ENCODE measurements around the gene YIF1B.
"Not testable (repeated sequence)": the region's sequence is repeated elsewhere in the genome, so short reads cannot be mapped to it uniquely, and the experiment has no call there.

The YIF1B gene

DNA sequence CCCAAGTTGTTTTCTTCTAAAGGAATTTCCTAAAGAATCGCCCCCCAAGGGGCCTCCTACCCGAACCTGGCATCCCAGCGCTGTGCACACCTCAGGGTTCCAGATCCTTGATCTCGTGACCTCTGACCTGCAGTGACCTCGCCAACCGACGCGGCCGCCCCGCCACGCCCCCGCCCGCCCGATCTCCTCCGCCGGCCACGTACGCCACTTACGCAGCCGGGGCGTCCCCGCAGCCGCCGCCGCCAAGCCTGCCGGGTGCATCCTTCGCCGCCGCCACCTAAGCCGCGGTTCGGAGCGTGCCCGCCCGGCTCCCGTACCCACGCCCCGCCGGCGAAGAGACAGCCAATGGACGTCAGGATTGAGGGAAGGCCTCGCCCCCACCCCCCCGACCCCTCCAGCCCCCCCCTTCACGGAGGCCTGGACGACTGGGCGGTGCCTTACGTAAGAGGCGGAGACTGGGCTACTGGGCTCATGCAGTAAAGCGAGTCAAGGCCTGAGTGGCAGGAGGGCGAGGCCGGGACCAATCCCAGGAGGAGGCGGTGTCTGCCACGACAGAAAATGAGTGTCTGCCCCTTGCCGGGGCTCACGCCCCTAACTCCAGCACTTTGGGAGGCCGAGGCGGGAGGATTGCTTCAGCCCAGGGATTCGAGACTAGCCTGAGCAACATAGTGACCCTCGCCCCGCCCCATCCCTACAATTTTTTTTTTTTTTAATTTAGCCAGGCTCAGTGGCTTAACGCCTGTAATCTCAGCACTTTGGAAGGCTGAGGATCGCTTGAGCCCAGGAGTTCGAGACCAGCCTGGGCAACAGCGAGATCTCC, at the start of gene YIF1B:
Gene YIF1B (minus strand): TSS at position 291 of the 820 bp plus-strand sequence. CDS start 30 bp downstream, at position 261.
- POLR2A ChIA-PET, result no interaction called here
- peak; percentile 83 for DNase-seq (ENCODE audit: low read depth, low spot score)
- peak within 1 kb of the TSS; percentile 80 for H3K4me3 ChIP-seq (ENCODE audit: low read depth, low read length)
- TF ChIP-seq, protein P1, sequence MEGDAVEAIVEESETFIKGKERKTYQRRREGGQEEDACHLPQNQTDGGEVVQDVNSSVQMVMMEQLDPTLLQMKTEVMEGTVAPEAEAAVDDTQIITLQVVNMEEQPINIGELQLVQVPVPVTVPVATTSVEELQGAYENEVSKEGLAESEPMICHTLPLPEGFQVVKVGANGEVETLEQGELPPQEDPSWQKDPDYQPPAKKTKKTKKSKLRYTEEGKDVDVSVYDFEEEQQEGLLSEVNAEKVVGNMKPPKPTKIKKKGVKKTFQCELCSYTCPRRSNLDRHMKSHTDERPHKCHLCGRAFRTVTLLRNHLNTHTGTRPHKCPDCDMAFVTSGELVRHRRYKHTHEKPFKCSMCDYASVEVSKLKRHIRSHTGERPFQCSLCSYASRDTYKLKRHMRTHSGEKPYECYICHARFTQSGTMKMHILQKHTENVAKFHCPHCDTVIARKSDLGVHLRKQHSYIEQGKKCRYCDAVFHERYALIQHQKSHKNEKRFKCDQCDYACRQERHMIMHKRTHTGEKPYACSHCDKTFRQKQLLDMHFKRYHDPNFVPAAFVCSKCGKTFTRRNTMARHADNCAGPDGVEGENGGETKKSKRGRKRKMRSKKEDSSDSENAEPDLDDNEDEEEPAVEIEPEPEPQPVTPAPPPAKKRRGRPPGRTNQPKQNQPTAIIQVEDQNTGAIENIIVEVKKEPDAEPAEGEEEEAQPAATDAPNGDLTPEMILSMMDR (IDR thresholded peaks at IDR 0.05; ENCODE audit: insufficient read depth, low read length, missing control alignments), result no peak
- CTCF ChIA-PET, result interaction anchor here (1.0 kb wide), 2 partner anchors 20 to 72 kb away, joined by 3 to 4 read pairs; partner anchors contain the start of gene CATSPERG

- ChIA-PET CTCF (interaction anchor here (0.8 kb wide), 1 partner anchor 130 kb away, joined by 3 read pairs; no protein-coding TSS in a partner anchor), POLR2A (interaction anchor here (1.2 kb wide), 1 partner anchor 11 kb away, joined by 5 read pairs; the partner anchor contains the start of gene PSMD8)
- peak overlapping the region; percentile 63 for H3K4me3 ChIP-seq (ENCODE audit: low read depth, low read length)
Measured at GRCh38 chr19:38362946-38363688, 47.4 kb upstream of the YIF1B start.

GRCh38 chr19:38362076-38362945, 46.6 kb upstream of the YIF1B start:
- H3K4me3 ChIP-seq (ENCODE audit: low read depth, low read length), result peak overlapping the region; percentile 63
- TF ChIP-seq, protein P1 (IDR thresholded peaks at IDR 0.05; ENCODE audit: insufficient read depth, low read length, missing control alignments), result no peak
- no peak for DNase-seq (ENCODE audit: low read depth, low spot score)
- ChIA-PET CTCF (interaction anchor here (0.8 to 1.5 kb wide), 2 partner anchors 128 to 129 kb away, joined by 3 read pairs; no protein-coding TSS in a partner anchor), POLR2A (interaction anchor here (1.2 kb wide), 1 partner anchor 12 kb away, joined by 5 read pairs; the partner anchor contains the start of gene PSMD8)

More at GRCh38 chr19:38362946-38363688, 47.4 kb upstream of the YIF1B start:
- not testable (repeated sequence) for DNase-seq (ENCODE audit: low read depth, low spot score)

DNA sequence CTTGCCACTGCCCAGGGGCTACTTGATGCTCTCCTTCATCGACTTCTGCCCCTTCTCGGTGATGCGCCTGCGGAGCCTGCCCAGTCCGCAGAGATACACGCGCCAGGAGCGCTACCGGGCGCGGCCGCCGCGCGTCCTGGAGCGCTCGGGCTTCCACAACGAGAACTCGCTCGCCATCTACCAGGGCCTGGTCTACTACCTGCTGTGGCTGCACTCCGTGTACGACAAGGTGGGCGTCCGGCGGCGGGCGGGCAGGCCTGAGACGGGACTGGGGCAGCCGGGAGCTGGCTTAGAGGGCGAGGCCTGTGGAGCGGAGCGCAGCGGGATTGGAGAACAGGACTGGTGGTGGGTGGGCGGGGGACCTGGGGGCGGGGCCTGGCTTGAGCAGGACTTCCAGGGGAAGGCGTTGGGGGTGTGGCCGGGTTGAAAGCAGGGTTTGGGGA, 45.9 kb upstream of the YIF1B start:
- ChIA-PET CTCF (interaction anchor here (1.5 to 2.0 kb wide), 2 partner anchors 26 to 127 kb away, joined by 3 to 9 read pairs; partner anchors contain the start of gene CATSPERG), POLR2A (interaction anchor here (1.2 kb wide), 1 partner anchor 13 kb away, joined by 5 read pairs; the partner anchor contains the start of gene PSMD8)
- TF ChIP-seq, protein P1 (IDR thresholded peaks at IDR 0.05; ENCODE audit: insufficient read depth, low read length, missing control alignments), result no peak
- peak overlapping the region; percentile 63 for H3K4me3 ChIP-seq (ENCODE audit: low read depth, low read length)
- DNase-seq (ENCODE audit: low read depth, low spot score), result no peak

- POLR2A ChIA-PET, result no interaction called here
- no peak for DNase-seq (ENCODE audit: low read depth, low spot score)
- CTCF ChIA-PET, result interaction anchor here (1.5 to 2.0 kb wide), 3 partner anchors 26 to 128 kb away, joined by 3 to 9 read pairs (median 4); partner anchors contain the start of gene CATSPERG
- TF ChIP-seq, protein P1 (IDR thresholded peaks at IDR 0.05; ENCODE audit: insufficient read depth, low read length, missing control alignments), result no peak
- H3K4me3 ChIP-seq (ENCODE audit: low read depth, low read length), result peak overlapping the region; percentile 63
Measured at GRCh38 chr19:38360839-38361631, 45.3 kb upstream of the YIF1B start.
